C4-2B (cell line): Measurements from ENCODE around the gene SPACA7.

Source experiments
- H3K27ac ChIP-seq: fragments of 450-650 bp; 2 replicates; pipeline ENCODE4 v1.5.1; 2017
- ZFX ChIP-seq: fragments of 450-650 bp; IDR thresholded peaks from 2 replicates; pipeline ENCODE4 v1.6.1; 2017
- TF ChIP-seq, protein P1 (sequence below): fragments of 450-650 bp; conservative IDR thresholded peaks from 2 replicates; pipeline ENCODE4 v1.5.1; 2017; ENCODE audit warnings: mild to moderate bottlenecking

Gene SPACA7

DNA sequence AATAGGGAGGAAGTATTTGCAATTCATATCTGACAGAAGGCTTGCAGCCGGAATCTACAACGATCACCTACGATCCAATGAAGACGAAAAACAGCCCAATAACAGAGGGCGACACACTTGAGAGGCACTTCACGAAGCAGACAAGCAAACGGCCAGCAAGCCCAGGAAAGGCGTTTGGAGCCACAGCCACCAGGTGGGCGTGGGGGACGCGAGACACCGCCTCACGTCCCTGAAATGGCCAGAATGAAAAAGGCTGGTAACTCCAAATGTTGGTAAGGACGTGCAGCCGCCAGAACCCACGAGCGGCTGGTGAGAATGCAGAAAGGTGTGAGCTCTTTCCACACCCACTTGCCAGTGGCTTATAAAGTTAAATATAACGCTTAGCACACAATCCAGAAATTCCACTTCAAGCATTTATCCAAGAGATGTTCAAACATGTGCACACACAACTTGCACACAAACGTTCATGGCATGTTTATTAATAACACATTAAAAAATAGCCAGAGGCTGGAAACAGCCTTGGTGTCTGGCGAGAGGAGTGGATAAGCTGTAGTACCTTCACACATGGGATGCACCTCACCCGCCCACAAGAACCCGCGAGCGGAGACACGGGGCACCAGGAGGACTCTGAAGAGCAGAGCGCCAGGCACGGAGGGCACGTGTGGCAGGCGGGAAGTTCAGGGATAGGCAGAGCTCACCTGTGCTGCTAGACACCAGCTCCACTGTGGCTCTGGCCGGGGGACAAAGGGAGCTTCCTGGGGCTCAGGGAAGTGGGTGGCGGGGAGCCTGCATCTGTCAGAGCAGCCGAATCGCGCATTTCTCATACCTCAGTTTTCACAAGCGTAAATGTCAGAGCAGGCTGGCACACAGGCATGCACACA is 89.3 kb downstream of the SPACA7 start:
- no peak overlapping the region for H3K27ac ChIP-seq
- no peak for TF ChIP-seq ZFX
- TF ChIP-seq, protein P1, sequence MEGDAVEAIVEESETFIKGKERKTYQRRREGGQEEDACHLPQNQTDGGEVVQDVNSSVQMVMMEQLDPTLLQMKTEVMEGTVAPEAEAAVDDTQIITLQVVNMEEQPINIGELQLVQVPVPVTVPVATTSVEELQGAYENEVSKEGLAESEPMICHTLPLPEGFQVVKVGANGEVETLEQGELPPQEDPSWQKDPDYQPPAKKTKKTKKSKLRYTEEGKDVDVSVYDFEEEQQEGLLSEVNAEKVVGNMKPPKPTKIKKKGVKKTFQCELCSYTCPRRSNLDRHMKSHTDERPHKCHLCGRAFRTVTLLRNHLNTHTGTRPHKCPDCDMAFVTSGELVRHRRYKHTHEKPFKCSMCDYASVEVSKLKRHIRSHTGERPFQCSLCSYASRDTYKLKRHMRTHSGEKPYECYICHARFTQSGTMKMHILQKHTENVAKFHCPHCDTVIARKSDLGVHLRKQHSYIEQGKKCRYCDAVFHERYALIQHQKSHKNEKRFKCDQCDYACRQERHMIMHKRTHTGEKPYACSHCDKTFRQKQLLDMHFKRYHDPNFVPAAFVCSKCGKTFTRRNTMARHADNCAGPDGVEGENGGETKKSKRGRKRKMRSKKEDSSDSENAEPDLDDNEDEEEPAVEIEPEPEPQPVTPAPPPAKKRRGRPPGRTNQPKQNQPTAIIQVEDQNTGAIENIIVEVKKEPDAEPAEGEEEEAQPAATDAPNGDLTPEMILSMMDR: no peak

DNA sequence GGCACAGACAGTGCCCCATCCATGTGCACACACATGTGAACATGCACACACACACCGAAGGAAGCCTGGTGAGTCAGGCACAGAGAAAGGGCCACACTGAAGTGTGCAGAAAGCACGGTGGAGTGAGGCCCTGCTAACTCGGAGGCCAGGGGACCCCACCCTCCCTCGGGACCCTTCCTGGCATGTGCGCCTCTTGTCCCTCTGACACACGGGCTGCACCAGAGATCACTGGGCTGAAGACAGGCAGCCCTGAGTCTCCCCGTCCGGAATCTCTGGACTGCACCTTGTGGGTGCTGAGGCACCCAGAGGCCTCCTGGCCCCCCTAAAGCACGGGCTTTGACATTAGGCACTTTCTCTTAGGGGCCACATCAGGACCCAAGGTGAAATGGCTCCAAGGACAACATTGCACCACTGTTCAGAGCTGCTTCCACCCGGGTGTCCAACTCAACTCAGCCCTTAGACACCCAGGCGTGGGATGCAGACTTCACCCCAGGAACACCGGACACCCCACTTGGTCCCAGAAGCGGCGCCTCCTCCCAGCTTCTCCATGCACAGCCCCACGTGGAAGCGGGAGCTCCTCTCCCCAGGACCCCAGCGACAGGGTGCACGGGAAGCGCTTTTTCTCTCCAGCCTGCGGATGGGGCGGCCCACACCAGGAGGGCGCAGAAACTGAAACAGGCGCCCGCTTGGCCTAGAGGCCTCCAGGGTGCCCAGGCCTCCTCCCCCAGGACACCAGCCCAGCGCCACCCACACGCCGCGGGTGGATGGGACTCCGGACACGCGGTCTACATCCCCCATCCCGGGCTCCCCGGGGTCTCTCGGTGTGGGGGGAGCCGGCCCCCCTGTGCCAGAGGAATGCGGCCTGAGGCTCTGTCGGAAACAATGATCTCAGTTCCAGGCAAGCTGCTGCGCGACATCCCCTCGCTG is 90.2 kb downstream of the SPACA7 start:
- no peak overlapping the region for H3K27ac ChIP-seq
- no peak for TF ChIP-seq ZFX
- TF ChIP-seq, protein P1: no peak

DNA sequence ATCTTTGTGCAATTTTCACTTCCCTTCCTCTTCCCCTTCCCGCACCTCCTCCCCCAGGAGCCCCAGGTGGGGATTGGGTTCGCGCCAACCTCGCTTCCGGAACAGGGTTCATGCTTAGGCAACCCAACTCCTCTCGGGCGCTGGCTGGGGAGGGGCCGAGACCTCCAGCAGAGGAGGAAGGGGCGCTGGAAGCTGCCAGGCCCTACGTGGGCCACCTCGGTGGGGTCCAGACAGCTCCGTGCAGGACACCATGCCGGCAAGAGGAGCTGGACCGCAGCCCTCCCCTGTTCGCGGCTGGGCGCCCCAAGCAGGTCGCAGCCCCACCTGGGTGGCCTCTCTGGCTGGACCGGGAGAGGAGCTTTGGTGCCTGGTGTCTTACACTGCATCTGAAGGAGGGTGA is 91.1 kb downstream of the SPACA7 start:
- H3K27ac ChIP-seq: no peak overlapping the region
- no peak for TF ChIP-seq ZFX
- TF ChIP-seq, protein P1: no peak

DNA sequence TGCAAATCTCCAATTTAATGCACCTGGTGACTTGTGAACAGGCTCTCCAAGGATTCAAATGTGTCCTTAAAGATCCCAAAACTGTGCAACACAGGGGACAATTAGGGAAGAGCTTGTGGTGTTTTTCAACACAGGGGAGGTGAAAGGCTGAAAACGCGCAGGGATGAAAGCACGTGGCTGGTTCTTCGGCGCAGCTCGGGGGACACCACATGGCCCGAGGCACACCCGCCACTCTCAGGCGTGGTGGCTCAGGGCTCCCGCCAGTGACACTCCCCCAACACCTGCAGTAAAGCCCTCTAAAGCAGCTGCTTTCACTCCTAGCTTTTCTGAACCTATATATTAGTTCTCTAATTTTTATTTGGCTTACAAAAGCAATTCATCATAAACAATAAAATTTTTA is 91.9 kb downstream of the SPACA7 start:
- no peak for TF ChIP-seq ZFX
- TF ChIP-seq, protein P1: no peak
- no peak overlapping the region for H3K27ac ChIP-seq

DNA sequence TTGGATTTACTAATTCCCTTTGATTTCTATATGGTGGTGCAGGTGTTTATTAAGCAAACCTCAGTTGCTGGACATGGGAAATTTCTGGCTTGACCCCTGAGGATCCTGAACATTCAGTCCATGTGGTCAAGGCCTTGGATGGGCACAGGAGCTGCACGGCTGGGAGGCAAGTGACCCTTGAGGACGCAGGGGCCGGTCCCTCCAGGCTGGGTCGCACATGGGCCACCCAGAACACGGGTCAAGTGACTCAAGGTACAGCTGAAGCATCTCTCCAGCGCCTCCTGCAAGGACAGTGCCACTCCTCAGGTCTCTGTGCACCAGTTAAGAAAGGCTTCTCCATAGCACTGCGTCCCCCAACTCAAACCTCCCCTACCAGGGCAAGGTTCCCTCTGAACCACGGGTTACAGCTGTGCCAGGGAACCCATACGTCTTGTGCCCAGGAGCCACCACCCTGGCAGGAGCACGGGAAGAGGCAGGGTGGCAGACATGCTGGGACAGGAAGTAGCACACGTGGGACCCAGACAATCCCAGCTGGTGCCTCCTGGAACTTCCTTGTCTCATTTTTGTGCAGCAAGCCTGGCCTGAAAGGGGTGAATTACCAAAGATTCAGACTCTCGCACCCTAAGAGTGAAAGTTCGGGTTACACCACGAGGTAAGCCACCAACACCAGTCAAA is 93.1 kb downstream of the SPACA7 start:
- no peak for TF ChIP-seq ZFX
- TF ChIP-seq, protein P1: no peak
- H3K27ac ChIP-seq: no peak overlapping the region

DNA sequence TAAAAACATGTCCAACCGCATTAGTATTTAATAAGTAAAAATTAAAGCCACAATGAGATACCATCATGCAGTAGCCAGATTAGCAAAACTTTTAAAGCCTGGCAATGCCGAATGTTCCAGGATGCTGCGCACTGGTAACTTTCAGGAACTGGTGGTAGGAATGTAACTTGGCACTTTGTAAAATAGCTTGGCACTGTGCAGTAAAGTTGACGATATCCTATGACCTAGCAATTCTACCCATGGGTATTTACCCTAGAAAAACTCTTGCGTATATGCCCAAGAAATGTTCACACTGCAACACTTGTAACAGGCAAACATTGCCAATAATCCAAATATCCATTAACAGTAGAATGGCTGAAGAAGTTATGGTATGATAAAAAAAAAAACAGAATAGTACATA is 97.7 kb downstream of the SPACA7 start:
- no peak overlapping the region for H3K27ac ChIP-seq
- no peak for TF ChIP-seq ZFX
- TF ChIP-seq, protein P1: peak; percentile 45
